OCI-LY3 (cell line): ENCODE results near the gene AMN.

Source experiments
- H2AFZ ChIP-seq: fragments of 200-600, 300-600 bp; shearing (Covaris generic); 2 replicates; pipeline ENCODE4 v1.6.0; 2014; ENCODE audit warnings: antibody characterized with exemption, low read depth, low read length
- H3K27ac ChIP-seq: fragments of 200-600, 300-600 bp; sonication (generic); 2 replicates; pipeline ENCODE4 v1.5.1; 2014; ENCODE audit warnings: mild to moderate bottlenecking, low read length, moderate library complexity, mixed read lengths
- H3K27me3 ChIP-seq: fragments of 200-600, 300-600 bp; sonication (generic); 2 replicates; pipeline ENCODE4 v1.6.1; 2014; ENCODE audit warnings: low read depth, low read length, mixed read lengths
- H3K36me3 ChIP-seq: fragments of 200-600, 300-600 bp; sonication (generic); replicated peaks from 2 replicates; pipeline ENCODE3; 2014; ENCODE audit warnings: low read depth, low read length, mixed read lengths
- H3K4me1 ChIP-seq: fragments of 300-600, 200-600 bp; sonication (generic); 2 replicates; pipeline ENCODE4 v1.6.1; 2014; ENCODE audit warnings: low read length, mixed read lengths
- H3K4me2 ChIP-seq: fragments of 200-600, 300-600 bp; sonication (generic); 2 replicates; pipeline ENCODE4 v1.6.1; 2014; ENCODE audit warnings: low read length, mixed read lengths
- H3K4me3 ChIP-seq: fragments of 300-600, 200-600 bp; sonication (generic); 2 replicates; pipeline ENCODE4 v1.5.1; 2014; ENCODE audit warnings: antibody characterized with exemption, mild to moderate bottlenecking, low read length, moderate library complexity
- H3K79me2 ChIP-seq: fragments of 300-600, 200-600 bp; shearing (Covaris generic); 2 replicates; pipeline ENCODE4 v1.6.1; 2014; ENCODE audit warnings: mild to moderate bottlenecking, low read length, mixed read lengths
- H3K9ac ChIP-seq: fragments of 300-600, 200-600 bp; shearing (Covaris generic); 2 replicates; pipeline ENCODE4 v1.6.0; 2014; ENCODE audit warnings: mild to moderate bottlenecking, low read length, moderate library complexity
- H3K9me3 ChIP-seq: fragments of 200-600, 300-600 bp; shearing (Covaris generic); 2 replicates; pipeline ENCODE4 v1.6.1; 2014; ENCODE audit warnings: low read length, mixed read lengths; ENCODE audit not compliant: insufficient read depth
- H4K20me1 ChIP-seq: fragments of 200-600, 300-600 bp; sonication (generic); 2 replicates; pipeline ENCODE4 v1.6.1; 2016; ENCODE audit warnings: low read length, mixed read lengths; ENCODE audit not compliant: insufficient read depth
- CTCF ChIP-seq: fragments of 200-600, 300-600 bp; sonication (generic); IDR thresholded peaks from 2 replicates; pipeline ENCODE4 v1.5.1; 2014; ENCODE audit warnings: antibody characterized with exemption, low read length, low read depth
- EZH2phosphoT487 ChIP-seq: fragments of 200-600 bp; shearing (Covaris generic); IDR thresholded peaks from 2 replicates; pipeline ENCODE4 v1.6.1; 2018; ENCODE audit warnings: antibody characterized with exemption, mixed run types, low read depth

The AMN gene

DNA sequence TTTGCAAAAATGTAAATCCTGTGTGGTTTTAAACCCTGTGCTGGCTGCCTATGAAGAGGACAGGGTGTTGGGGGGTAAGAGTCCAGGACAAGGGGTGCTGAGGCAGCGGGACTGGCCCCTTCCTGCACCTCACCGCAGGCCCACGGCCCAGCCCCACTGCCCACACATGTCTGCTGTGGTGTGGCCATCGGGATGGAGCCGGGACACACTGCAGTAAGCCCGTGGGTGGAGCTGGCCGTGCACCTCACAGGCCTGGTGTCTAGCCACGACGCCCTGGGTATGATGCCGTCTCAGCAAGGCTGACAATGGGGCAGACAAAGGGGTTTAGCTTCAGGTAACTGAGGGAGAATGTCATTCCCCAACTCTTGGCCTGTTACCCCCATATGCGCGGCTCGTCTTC is 19.6 kb downstream of the AMN start:
- H3K36me3 ChIP-seq: no peaks in the 10 kb centered on the region
- H3K27ac ChIP-seq: no peak overlapping the region
- no peaks in the 10 kb centered on the region for H3K79me2 ChIP-seq
- H3K9ac ChIP-seq: no peak overlapping the region
- peak overlapping the region; percentile 32; the same call in 1 of the 2 replicates for H3K4me2 ChIP-seq
- H3K4me1 ChIP-seq: peaks cover 22% of the 10 kb centered on the region
- no peaks in the 10 kb centered on the region for H4K20me1 ChIP-seq
- no peaks in the 10 kb centered on the region for H3K9me3 ChIP-seq
- no peak overlapping the region for H3K4me3 ChIP-seq
- H2AFZ ChIP-seq: no peak overlapping the region
- TF ChIP-seq CTCF: no peak
- no peak for TF ChIP-seq EZH2phosphoT487
- 0 out of 2 replicates have a peak, but pooled peaks cover 6% of the 10 kb centered on the region for H3K27me3 ChIP-seq

DNA sequence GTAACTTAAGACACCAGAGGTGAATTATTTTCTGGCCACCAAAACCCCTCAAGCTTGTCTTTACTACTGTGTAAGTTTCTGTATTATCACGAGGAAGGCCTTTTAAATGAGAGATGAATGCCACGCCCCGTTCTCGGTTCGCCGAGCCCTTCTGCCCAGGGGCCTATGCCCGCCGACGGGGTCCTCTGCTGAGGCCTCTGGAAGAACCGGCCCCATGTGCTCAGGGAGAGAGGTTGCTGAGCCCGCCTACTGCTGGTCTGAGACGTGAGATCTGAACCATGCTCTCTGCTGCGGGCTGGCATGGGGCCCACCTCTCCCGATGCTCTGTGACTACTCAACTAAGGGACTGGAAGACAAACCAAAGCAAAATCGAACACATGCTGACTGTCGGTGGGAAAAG is 21.0 kb downstream of the AMN start:
- H3K4me1 ChIP-seq: peaks cover 27% of the 10 kb centered on the region
- H3K27me3 ChIP-seq: 0 out of 2 replicates have a peak, but pooled peaks cover 6% of the 10 kb centered on the region
- no peak overlapping the region for H3K27ac ChIP-seq
- H3K36me3 ChIP-seq: no peaks in the 10 kb centered on the region
- TF ChIP-seq EZH2phosphoT487 (no peak), CTCF (no peak)
- H2AFZ ChIP-seq: no peak overlapping the region
- H3K79me2 ChIP-seq: no peaks in the 10 kb centered on the region
- H3K4me2 ChIP-seq: no peak overlapping the region
- H3K9ac ChIP-seq: no peak overlapping the region
- no peak overlapping the region for H3K4me3 ChIP-seq
- H4K20me1 ChIP-seq: no peaks in the 10 kb centered on the region
- H3K9me3 ChIP-seq: no peaks in the 10 kb centered on the region

DNA sequence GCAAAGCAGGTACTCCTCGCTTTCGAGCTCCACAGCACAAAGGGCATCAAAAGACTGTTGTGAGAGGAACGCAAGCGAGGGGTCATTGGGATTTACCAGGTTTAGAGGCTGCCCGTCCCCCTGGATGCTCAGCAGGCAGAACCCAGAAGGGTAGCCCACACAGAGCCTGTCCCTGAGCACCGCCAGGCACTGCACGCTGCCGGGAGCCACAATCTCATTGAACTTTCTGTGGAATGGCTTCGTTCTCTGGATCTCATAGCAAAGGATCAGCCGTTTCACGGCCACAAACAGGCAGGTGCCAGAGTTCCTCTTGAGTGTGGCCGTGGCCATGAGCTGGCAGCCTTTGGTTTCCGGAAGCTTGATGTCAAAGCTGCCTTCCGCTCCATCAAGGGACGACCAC is 21.5 kb downstream of the AMN start:
- Histone ChIP-seq H3K4me2 (no peak overlapping the region), H3K79me2 (no peaks in the 10 kb centered on the region), H2AFZ (no peak overlapping the region), H3K4me1 (peaks cover 32% of the 10 kb centered on the region), H3K36me3 (no peaks in the 10 kb centered on the region), H4K20me1 (no peaks in the 10 kb centered on the region), H3K27ac (no peak overlapping the region), H3K9me3 (no peaks in the 10 kb centered on the region), H3K4me3 (no peak overlapping the region), H3K27me3 (0 out of 2 replicates have a peak, but pooled peaks cover 6% of the 10 kb centered on the region), H3K9ac (no peak overlapping the region)
- TF ChIP-seq CTCF (no peak), EZH2phosphoT487 (no peak)

DNA sequence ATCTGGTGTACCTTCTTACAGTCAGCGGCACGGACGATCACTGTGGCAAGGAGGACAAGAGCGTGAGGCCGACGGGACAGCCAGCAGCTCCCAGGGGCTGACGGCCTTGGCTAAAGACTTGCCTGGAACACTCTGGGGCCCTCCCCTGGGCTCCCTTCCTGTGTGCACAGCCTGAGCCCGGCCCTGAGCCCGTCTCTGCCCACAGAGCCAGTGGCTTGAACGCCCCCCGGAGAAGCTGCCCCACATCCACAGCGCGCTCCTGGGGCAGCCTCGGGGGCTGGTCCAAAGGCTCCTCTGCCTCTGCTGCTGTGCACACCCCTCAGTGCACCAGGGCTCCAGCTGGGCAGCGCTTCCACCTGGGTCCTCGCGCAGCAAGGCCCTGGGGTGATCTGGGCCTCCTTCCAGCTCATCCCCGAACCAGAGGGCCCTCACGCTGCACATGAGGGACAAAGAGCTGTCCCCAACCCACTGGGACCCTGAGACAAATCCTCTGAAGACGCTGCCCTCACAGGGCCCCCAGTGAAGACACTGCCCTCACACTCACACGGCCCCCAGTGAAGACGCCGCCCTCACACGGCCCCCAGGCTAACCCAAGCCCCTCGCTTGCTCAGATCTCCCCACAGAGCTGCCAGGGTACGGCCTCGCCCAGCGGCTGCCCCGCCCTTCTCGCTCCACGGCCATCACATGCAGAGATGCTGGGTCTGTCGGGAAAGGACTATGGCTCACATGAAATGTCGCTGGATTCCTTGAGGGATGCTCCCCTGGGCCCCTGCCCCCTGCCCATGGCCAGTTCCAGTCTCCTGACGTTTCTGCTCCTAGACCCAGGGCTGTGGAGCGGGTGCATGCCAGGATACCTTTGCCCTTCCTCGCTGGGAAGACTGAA is 22.2 kb downstream of the AMN start:
- H3K4me3 ChIP-seq: no peak overlapping the region
- no peak overlapping the region for H3K4me2 ChIP-seq
- no peaks in the 10 kb centered on the region for H3K79me2 ChIP-seq
- H2AFZ ChIP-seq: no peak overlapping the region
- TF ChIP-seq EZH2phosphoT487: no peak
- no peak for TF ChIP-seq CTCF
- no peaks in the 10 kb centered on the region for H3K36me3 ChIP-seq
- peaks cover 39% of the 10 kb centered on the region for H3K4me1 ChIP-seq
- no peaks in the 10 kb centered on the region for H3K9me3 ChIP-seq
- H3K27ac ChIP-seq: no peak overlapping the region
- H3K27me3 ChIP-seq: 0 out of 2 replicates have a peak, but pooled peaks cover 6% of the 10 kb centered on the region
- H4K20me1 ChIP-seq: no peaks in the 10 kb centered on the region
- no peak overlapping the region for H3K9ac ChIP-seq
